GM19438 (cell line): ENCODE results near the gene PDSS1.
"Not testable (repeated sequence)": the region's sequence is repeated elsewhere in the genome, so short reads cannot be mapped to it uniquely, and the experiment has no call there.

ENCODE experiments used
- ATAC-seq: cut with Tn5 transposase; IDR thresholded peaks from one replicate; pipeline ENCODE4 v1.9.1; 2021; ENCODE audit warnings: low read depth; ENCODE audit not compliant: unreplicated experiment

PDSS1 gene

DNA sequence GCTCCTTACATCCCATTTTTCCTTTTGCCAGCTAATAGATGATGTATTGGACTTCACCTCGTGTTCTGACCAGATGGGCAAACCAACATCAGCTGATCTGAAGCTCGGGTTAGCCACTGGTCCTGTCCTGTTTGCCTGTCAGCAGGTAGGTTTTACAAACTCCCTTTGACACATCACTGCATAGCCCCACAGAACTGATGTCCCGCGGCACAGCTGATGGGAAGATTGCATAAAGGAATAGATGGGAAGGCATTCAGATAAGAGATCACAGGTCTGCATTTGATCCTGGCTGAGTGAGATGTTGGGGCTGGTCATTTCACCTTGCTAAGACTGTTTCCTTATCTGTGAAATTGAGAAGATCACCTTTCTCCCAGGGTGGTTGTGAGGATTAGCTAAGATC is 37.9 kb downstream of the PDSS1 start:
- ATAC-seq: no peak

DNA sequence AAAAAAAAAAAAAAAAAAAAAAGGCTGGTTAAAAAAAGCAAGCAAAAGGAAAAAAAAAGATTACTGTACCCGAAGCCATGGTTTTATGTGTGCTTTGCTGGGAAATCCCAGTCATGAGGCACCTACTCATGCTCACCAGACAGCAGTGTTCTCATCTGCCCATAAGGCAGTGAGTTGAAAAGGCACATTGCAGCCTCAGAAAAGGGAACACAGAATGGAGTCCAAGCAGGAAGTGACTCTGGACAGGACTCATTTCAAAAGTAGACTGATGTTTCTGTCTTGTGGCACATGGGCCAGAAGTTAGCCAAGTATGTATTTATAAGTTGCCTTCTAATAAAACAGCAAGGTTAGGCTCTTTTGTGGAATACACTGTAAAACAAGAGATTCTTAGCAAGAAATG is 40.2 kb downstream of the PDSS1 start:
- ATAC-seq: peak; percentile 65

DNA sequence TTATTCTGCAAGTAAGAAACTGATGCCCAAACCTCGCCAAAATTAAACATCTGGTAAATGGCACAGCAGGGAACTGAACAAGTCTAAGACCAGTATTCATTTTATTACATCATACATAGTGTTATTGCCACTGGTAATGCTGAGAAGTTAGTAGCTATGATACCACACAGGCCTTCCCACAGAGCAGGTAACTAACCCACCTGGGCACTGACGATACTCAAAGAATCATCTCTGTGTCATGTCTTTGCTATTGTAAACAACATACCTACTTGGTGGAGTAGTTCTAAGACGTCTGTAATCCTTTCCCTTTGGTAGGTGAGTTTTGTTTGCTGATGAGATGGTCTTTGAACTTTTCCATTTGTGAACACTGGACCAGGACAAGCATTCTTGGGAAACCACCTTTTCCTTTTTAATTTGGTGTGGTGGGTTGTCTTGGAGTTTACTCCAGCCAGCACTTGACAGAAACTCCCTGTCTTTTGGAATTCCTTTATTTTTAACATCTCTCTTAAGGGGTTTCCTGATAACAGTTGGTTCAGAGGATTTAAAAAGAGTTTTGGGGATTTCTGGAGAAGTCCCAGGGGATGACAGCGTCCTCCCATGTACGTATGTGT is 40.9 kb downstream of the PDSS1 start:
- ATAC-seq: no peak

DNA sequence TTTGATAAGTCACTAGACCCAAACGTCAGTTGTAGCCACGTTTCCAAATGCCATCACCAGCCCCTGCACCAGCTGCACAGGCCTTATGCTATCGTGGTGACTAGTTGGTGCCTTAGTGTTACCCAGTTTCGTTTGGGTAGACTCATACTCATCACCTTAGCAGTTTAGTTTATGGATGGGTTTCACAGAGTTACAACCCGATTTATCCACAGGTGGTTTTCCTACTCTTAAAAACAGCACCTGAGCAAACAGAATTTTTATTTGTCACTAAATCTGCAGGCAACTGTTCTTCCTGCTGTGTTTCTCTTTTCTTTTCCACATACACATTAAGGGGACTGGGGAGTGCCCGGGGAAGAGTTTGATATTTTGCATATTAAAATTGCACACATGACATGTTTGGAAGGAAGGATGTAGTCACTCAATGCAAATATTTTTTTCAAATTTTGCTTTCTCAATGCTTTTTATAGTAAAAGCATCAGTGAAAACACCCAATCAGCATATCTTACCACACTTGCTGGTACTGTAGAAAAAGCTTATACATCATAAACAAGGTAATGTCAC is 41.6 kb downstream of the PDSS1 start:
- ATAC-seq: no peak

DNA sequence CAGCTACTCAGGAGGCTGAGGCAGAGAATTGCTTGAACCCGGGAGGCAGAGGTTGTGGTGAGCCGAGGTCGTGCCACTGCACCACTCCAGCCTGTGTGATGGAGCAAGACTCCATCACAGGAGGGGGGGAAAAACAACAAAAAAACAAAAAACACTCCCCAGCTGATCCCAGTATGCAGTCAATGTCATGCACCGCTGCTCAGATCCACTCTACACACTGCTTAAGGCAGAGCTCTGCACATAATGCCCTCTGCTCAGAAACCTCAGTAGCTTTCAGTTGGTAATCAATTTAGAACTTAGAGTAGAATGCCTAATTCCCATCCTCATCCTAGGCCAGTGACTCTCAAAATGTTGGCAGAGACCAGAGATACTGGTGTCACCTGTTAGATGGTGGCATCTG is 43.9 kb downstream of the PDSS1 start:
- ATAC-seq: no peak

DNA sequence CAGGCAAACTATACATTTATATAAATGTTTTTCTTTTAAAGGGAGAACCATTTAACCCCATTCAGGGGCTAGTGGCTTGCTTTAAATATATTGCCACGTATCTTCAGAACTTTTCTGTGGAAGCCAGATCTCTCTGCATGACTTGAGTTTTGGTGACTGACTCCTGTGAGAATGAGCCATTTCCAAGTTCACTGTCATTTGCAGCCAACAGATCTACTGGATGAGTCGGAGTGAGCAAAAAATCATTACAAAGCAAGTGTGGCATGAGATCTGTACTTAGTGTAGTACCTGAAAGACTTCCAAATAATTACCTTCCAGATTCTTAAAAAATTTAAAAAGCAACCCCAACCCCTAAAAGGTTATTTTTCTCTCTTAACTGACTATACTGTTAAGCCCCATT is 45.6 kb downstream of the PDSS1 start:
- ATAC-seq: no peak

DNA sequence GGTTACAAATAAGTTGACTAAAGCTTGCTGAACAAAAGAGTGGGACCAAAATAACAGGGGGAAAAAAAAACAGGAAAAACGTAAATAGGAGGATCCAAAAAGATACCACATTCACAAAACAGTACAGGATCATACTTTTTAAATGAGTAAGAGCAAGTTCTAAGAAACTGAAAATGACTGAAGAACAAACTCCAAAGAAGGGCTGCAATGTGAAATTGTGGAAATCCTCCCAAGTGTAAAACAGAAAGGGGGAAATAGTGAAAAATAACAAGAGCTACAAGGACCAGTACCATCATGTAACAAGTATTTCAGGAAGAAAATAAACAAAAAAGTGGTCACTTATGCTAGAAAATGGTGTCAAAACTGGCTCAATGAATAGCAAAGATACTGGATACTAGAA is 46.3 kb downstream of the PDSS1 start:
- no peak for ATAC-seq

DNA sequence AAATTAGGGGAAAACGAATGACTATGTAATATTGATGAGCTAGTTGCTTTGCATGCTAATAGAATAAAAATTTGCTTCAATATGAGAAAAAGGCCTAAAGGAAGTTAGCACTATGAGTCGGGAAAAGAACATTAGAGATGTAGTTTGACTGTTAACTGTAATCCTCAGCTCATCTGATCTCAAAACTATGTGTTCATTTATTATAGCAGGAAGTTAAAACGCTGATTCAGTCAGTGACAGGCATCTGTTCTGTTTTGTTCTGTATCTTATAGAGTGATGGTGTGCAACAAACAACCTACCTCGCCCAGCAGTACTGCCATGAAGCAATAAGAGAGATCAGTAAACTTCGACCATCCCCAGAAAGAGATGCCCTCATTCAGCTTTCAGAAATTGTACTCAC is 48.6 kb downstream of the PDSS1 start:
- ATAC-seq: no peak

DNA sequence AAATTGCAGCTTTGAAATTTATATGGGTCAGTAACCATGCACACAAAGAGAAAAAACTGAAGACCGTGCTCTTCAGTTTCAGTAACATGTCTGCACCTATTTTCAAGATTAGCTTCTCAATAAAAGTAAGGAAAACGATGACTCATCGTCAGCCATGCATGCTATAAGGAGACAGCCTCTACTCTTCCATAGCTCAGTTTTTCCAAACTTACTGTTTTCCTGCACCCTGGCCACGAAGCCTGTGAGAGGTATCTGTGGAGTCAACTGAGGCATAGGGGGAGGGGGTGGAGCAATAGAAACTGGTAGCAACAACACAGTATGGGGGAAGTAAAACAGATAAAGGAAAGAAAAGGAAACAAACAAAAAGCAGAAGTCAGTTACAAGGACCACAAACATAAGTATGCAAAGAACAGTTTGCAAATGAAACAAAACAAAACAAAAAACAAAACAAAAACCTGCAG is 58.0 kb downstream of the PDSS1 start:
- peak; percentile 87 for ATAC-seq

DNA sequence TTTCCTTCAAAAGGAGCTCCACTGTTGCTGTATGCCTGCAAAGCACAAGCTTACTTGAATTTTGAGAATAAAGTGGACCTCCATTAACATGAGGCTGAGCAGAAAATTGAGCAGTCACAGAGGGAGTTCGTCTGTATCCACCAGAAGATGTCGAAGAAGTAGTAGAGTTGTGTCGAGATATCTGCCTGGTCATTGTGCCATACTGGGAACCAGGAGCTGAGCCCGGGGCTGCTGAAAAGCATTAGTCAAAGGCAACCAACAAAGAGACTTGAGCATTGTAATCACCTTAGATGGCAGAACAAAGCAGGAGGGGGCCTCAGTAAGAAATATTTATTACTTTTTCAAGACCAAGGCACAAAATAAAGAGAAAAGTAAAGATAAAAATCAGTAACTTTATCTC is 61.5 kb downstream of the PDSS1 start:
- ATAC-seq: no peak

DNA sequence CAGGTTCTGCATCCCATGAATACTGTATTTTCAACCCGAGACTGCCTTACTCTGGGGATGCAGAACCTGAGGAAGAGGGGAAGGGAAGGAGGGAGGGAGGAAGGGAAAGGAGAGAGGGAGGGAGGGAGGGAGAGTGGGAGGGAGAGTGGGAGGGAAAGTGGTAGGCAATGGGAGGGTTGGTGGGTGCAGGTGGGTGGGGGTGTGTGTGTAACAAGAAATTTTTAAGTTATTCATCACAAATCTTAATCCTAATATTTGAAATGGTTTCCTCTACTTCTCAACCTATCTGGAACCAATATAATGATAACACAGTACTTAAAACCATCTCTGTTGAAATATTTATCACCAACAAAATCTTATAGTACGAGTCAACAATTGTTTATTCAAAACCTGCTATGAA is 68.0 kb downstream of the PDSS1 start:
- ATAC-seq: no peak

DNA sequence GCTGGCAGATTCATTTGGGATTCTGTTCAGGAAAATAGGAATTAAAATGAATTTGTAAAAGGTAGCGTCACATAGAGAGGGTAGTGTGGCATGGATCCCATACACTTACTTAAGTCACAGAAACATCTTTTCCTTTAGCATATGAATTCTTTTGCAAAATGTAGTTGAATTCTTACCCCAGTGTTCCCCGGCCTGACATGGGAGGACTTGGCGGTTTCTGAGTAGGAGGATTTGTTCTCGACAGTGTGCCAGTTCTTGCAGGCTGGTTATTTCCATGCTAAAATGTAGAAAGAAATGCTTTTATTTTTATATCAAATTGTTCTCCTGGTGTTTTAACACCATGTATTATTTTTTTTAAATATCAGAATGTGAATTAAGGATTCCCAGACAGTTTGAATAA is 72.6 kb downstream of the PDSS1 start:
- ATAC-seq: no peak

DNA sequence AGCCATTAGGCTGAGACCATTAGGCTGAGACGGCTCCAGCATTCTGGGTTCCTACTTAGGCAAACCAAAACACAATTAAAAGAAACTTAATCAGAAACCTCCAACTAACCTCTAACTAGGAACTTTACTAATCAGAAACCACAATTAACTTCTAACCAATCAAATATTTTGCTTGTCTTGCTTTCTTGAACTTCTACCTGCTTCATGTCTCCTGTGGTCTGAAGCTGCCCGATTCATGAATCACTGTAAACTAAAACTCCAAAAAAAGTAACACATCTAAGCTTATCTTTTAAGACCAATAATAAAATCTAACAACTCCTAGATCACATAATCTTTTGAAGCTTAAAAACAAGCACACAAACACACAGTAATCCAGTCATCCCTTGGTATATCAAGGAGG is 76.1 kb downstream of the PDSS1 start:
- ATAC-seq: no peak

DNA sequence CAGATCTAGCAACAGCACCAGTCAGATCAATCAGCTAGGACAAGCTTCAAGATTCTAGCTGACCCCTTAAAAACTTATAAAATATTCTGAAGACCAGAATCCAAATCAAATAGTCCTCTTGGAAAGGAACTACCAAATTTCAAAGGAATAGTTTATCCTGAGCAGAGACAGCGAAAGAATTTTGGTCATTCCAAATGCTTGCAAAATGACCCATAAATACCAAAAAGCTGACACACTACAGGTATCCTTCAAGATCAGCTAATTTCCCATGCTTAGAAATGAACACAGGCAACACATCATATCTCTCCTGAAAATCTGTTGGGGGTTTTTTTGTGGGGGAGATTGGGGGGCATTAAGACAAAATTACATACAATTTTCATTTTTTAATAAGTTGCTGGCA is 78.8 kb downstream of the PDSS1 start:
- ATAC-seq: no peak

DNA sequence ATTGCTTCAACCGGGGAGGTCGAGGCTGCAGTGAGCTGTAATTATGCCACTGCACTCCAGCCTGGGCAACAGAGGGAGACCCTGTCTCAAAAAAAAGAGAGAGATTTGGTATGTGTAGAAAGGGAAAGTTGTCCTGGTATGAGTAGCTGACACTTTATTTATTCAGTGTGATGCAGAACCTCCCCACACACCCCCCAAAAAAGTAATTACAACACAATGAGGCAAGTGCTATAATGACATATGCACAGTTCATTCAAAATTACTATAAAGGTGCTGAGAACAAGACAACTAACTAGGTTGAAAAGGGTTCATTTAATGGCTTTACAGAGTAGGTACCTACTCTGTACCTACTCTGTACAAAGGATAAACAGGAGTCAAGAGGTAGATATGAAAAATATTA is 80.2 kb downstream of the PDSS1 start:
- no peak for ATAC-seq

DNA sequence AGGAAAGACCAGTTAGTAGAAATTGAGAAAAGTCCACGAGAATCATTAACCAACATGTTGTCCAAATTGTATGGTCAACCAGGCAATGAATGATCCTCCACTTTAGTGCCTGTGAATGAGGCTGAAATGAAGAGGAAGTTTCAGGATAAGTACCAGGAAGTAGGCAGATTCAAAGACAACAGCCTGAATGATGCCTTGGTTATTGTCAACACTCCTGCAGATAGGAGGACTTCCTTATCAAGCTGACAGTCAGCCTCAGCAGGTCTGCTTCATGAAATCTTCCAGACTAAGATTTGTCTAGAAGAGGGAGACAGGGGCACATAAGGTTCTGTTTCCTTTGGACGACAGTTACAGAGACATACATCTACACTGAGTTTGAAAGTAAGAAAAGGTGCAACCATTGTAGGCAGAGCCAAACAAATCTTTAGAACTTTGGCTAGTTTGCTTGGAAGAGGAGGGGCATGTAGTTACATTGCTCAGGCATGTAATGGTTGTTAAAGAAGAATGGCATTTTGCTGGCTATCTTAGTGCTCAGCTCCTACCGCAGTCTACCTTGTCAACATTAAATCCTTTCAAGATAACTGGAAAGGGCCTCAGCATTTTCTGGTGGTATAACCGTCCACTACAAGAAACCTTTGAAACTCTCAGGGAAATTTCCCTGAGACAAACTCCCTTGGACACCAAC is 81.8 kb downstream of the PDSS1 start:
- ATAC-seq: no peak

DNA sequence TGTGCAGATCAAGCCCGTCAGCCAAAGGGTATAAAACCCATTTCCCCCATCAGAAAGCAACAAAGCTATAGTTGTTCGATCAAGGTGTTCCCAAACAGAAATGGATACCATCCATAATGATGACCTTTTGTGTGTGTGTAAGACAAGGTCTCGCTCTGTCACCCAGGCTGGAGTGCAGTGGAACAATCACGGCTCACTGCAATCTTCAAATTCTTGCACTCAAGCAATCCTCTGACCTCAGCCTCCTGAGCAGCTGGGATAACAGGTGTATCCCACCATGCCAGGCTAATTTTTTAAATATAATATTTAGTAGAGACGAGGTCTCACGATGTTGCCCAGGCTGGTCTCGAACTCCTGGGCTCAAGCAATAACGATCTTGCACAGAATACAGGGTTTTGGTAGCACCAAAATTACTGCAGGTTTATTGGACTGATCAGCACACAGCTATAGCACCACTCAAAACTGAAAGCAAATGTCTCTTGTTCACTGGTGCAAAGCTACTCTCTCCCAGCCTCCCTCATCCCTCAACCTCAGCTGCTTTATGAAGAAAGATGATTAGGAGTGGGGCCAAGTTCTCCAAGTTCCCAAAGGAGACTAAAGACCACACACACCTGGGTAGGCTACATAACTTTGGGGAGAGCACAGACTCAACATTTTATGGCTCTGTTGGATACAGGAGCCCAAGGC is 82.7 kb downstream of the PDSS1 start:
- peak; percentile 55 for ATAC-seq

DNA sequence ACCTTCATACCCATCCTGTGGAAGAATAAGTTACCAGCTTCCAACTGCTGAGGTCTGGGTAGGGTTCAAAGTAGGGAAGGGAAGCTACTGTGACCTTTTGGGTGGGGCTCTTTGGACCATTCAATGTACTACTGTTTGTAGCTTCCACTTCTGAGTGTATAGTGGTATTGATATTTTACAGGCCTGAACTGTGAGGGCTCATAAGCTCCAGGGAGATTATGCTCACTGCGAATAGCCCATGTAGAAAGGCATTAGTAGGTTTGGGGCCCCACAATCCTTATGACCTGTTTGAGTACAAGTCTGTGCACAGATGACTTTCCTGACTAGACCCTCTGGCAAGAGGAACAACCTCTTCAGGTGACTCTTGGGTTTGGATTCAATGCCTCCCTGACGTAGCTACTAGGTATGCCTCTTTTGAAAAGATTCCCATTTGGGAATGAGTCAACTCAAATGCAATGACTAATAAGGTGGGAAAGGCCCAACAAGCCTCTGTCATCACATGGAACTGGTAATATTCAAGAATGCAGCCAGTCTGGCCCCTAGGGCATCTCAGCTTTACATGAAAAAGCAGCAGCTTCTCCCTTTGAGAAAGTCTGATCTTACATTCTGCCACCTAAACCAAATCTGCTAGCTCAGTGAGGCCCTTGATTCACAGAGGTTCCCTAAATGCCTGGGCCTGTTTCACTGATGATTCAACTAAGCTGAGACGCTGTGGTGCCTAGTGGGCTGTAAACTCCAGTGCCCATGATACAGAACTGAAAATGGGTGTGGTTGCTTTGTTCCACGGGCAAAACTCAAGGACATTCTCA is 83.5 kb downstream of the PDSS1 start:
- ATAC-seq: peak; percentile 11

DNA sequence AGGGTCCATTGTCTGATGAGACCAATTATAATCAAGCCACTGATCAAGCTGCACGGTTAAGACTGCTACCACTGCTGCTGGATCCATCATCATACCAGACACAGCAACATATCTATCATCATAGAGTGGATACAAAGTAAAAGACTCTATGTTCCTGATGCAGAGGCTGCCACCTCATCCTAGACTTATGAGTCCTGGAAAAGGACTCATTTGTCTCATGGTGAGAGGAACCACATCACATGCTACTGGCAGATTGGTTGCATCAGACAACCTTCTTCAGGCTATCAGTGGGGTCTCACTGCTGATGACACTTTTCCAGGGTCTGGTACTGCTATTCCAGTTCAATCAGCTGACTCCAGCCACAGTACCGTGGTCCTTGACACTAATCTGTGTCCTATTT is 84.3 kb downstream of the PDSS1 start:
- ATAC-seq: no peak

DNA sequence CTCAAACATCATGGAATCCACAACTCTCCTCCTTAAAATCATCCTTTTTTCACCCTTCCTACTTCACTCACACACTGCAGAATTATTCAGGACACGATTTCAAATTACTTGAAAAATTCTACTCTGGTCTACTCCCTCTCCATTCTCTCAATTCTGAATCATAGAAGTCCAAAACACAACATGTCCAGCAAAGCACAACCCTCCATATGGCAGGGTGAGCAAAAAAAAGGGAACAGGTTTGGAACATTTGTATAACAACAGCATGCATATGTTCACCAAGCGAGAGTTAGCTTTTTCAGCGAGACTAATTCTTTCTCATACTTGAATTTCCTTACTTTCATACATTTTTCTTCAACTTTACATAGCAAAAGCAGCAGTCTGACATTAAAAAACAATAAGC is 89.9 kb downstream of the PDSS1 start:
- no peak for ATAC-seq

DNA sequence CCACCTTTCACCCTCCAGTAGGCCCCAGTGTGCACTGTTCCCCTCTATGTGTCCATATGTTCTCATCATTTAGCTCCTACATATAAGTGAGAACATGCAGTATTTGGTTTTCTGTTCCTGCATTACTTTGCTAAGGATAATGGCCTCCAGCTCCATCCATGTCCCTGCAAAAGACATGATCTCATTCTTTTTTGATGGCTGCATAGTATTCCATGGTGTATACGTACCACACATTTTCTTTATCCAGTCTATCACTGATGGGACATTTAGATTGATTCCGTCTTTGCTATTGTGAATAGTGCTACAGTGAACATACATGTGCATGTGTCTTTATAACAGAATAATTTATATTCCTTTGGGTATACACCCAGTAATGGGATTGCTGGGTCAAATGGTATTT is 92.3 kb downstream of the PDSS1 start:
- ATAC-seq: not testable (repeated sequence)
